Breast epithelium (tissue), 3 donors: Measurements from ENCODE around the gene ACTN4.

Experiments
- CTCF ChIP-seq, 3 donors: fragments of 450-650 bp; IDR thresholded peaks; one replicate each; pipeline ENCODE4 v1.5.1; 2016 to 2017; ENCODE audit warnings: antibody characterized with exemption in 3 of 3, mild to moderate bottlenecking in 3 of 3, moderate library complexity in 3 of 3
- POLR2A ChIP-seq: fragments of 450-650 bp; IDR thresholded peaks from one replicate; pipeline ENCODE4 v1.6.1; 2016; ENCODE audit warnings: antibody characterized with exemption, mild to moderate bottlenecking, moderate library complexity
- POLR2AphosphoS5 ChIP-seq, 3 donors: sonication (generic); formaldehyde crosslinking; IDR thresholded peaks; one replicate each; pipeline ENCODE4 v1.6.1; 2017; ENCODE audit warnings: antibody characterized with exemption in 3 of 3

DNA sequence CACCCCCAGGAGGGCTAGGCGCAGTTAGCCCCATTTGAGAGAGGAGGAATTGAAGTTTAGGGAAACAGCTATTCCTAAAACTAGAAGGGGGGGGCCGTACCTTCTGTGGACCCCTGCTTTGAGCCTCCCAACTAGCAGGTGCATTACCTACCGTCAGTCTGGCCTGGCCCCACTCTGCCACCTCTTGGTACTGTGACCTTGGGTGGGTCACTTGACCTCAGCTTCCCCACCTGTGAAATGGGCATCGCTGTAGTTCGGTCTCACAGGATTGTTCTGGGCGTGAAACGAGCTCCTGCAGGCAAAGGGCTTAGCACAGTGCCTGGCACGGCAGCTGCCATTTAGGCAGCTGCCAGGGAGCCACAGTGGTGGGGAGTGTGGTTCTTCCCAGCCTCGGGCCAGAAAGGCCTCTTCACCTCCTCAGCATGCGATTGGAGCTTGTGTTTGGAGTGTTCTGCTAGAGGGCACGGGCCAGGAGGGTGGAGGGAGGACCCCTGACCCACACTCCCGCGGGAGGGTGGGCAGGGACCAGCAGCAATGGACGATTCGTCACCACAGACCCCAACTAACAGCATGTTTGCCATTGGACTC lies 64.8 kb downstream of the ACTN4 start:
- TF ChIP-seq POLR2A, result no peak
- no peak for TF ChIP-seq CTCF (IDR thresholded peaks at IDR 0.05)
- no peak for TF ChIP-seq POLR2AphosphoS5 (IDR thresholded peaks at IDR 0.05)
